Ascending aorta (tissue), 2 donors: Measurements from ENCODE around the gene MEGF8. TPM values are rescaled to one million over a fixed set of nuclear protein-coding genes. Genes with fewer than 3 reads are reported as not detected.

Experiments used
- DNase-seq, 2 donors: peaks; one replicate each; pipeline ENCODE4 v3.0.0-alpha.2; 2019; ENCODE audit warnings: low spot score in 2 of 2
- H3K27ac ChIP-seq, 2 donors: fragments of 200-600 bp; sonication (generic); one replicate each; pipeline ENCODE4 v1.5.1; 2016 to 2017; ENCODE audit warnings: mild to moderate bottlenecking in 1 of 2
- H3K27me3 ChIP-seq: fragments of 200-600 bp; sonication (generic); one replicate; pipeline ENCODE4 v1.5.1; 2017
- H3K36me3 ChIP-seq, 2 donors: fragments of 200-600 bp; sonication (generic); one replicate each; pipeline ENCODE4 v1.5.1; 2016
- H3K4me1 ChIP-seq, 2 donors: fragments of 200-600 bp; sonication (generic); one replicate each; pipeline ENCODE4 v1.5.1; 2016 to 2017; ENCODE audit warnings: mild to moderate bottlenecking in 1 of 2
- H3K4me3 ChIP-seq, 2 donors: fragments of 200-600 bp; sonication (generic); one replicate each; pipeline ENCODE4 v1.5.1; 2016 to 2017; ENCODE audit warnings: mild to moderate bottlenecking in 1 of 2
- H3K9me3 ChIP-seq, 2 donors: fragments of 200-600 bp; sonication (generic); one replicate each; pipeline ENCODE4 v1.5.1; 2016
- intact Hi-C: fragments of 100-400 bp; cut with DNase I; formaldehyde crosslinking; loops from one replicate; pipeline ENCODE4 v1.15.1; 2023
- total RNA-seq: library from RNA; depleted of rRNA; stranded (reverse); fragments of >200 nt; gene quantifications from one replicate; pipeline ENCODE4 v1.1.0, GENCODE V29; 2016
- TF ChIP-seq, protein P1 (sequence below), 3 experiments: fragments of 200-600 bp in 2 of 3; fragments of 450-650 bp in 1 of 3; sonication (generic) in 2 of 3; IDR thresholded peaks; one replicate each; pipeline ENCODE4 v1.5.1; 2016 to 2019; ENCODE audit warnings: antibody characterized with exemption in 3 of 3, mild to moderate bottlenecking in 1 of 3, moderate library complexity in 1 of 3

MEGF8 gene
- total RNA-seq, 1 donor from 2014 or later: 61.8 TPM

DNA sequence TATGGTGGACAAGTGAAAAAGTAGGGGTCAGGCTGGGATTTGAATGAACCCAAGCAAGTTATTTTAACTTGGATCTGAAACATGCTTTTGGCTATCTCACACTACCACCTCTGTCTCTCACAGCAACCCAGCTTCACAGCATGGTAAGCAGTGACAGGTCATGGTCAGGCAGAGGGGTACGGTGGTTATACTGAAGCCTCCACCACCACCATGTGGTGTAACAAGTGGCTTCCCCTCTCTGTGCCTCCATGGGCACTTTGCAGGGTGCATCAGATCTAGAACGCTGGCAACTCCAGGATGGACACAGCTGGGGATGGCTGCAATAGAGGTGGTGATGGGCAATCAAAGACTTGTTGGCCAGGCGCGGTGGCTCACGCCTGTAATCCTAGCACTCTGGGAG lies 13.1 kb upstream of the MEGF8 start:
- Histone ChIP-seq H3K4me1 (peaks cover 0 to 3% of the 10 kb centered on the region in 2 donors), H3K36me3 (no peaks in the 10 kb centered on the region), H3K27ac (no peak overlapping the region), H3K27me3 (no peaks in the 10 kb centered on the region), H3K9me3 (no peaks in the 10 kb centered on the region), H3K4me3 (no peak overlapping the region)
- DNase-seq: no peak
- TF ChIP-seq, protein P1, sequence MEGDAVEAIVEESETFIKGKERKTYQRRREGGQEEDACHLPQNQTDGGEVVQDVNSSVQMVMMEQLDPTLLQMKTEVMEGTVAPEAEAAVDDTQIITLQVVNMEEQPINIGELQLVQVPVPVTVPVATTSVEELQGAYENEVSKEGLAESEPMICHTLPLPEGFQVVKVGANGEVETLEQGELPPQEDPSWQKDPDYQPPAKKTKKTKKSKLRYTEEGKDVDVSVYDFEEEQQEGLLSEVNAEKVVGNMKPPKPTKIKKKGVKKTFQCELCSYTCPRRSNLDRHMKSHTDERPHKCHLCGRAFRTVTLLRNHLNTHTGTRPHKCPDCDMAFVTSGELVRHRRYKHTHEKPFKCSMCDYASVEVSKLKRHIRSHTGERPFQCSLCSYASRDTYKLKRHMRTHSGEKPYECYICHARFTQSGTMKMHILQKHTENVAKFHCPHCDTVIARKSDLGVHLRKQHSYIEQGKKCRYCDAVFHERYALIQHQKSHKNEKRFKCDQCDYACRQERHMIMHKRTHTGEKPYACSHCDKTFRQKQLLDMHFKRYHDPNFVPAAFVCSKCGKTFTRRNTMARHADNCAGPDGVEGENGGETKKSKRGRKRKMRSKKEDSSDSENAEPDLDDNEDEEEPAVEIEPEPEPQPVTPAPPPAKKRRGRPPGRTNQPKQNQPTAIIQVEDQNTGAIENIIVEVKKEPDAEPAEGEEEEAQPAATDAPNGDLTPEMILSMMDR (IDR thresholded peaks at IDR 0.05): no peak
- intact Hi-C loops: no loop called here

DNA sequence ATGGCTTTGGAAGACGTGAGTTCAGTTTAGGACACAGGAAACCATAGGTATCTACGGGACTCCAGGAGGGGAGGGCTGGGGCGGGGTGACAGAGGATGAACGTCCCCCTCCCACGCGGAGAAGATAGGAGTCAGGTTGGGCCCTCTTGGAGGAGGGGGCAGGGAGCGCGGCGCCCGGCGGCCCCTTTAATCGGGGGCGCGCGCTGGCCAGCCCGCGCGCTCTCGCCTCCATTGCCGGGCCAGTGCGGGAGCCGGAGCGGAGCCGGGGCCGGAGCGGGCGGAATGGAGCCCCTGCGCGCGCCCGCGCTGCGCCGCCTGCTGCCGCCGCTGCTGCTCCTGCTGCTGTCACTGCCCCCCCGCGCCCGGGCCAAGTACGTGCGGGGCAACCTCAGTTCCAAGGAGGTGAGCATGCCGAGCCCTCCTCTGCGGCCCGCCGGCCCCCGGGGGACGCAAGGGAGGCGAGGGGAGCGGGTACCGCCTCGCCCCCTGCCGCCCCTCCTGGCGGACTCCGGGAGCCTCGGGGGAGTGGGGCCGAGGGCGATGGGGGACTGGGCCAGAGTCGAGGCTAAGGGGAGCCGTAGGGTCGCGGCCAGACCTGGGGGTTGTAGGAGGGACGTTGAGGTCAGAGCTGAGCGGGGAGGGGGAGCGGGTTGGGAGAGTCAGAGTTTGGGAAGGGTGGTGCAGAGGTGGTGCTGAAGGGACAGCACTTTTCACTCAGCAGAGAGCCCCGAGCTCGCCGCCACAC lies 12.2 kb upstream of the MEGF8 start, which contains the start of gene TMEM145:
TMEM145 (plus strand) TSS at position 214 of the 744 bp plus-strand sequence; CDS start at position 282, 68 bp downstream.
- Histone ChIP-seq H3K36me3 (no peaks in the 10 kb centered on the region), H3K9me3 (no peaks in the 10 kb centered on the region), H3K27me3 (no peaks in the 10 kb centered on the region), H3K27ac (no peak within 1 kb of the TSS), H3K4me3 (peak within 1 kb of the TSS; percentile 27 to 54), H3K4me1 (peaks cover 0 to 3% of the 10 kb centered on the region in 2 donors)
- TF ChIP-seq, protein P1 (IDR thresholded peaks at IDR 0.05): peak in 1 of 3 experiments; percentile 12
- intact Hi-C loops: no loop called here
- DNase-seq: no peak

DNA sequence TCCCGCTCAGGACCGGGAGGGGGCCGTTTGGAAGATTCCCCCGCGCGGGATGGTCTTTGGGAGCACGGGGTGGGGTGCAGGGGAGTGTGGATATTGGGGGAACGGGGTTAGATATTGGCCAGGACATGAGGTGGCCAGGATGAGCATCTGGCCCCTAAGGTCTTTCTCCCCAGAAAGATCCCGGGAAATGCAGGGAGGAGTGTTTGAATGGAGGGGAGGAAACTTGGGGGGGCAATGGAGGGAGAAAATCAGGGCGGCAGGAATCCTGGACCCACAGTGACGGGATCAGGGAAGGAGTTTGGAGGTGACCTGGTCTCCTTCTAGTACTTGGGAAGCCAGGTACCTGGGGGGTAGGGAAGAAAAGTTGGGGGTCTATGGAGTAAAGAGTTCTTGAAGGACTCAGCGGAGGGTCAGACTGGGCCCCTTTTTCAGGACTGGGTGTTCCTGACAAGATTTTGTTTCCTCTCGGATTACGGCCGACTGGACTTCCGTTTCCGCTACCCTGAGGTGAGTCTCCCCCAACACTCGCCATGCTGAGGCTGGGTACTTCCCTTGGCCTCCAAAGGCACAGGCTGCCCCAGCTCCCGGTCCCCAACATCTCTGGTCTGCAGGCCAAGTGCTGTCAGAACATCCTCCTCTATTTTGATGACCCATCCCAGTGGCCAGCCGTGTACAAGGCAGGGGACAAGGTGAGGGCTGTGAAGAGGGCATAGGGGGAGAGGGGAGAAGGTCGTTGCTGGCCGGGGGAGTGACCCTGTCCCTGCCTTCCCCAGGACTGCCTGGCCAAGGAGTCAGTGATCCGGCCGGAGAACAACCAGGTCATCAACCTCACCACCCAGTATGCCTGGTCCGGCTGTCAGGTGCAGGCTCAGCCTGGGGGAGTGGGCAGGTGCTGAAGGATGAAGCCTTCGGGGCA lies 11.3 kb upstream of the MEGF8 start:
- intact Hi-C loops: no loop called here
- no peak overlapping the region for H3K4me3 ChIP-seq

DNA sequence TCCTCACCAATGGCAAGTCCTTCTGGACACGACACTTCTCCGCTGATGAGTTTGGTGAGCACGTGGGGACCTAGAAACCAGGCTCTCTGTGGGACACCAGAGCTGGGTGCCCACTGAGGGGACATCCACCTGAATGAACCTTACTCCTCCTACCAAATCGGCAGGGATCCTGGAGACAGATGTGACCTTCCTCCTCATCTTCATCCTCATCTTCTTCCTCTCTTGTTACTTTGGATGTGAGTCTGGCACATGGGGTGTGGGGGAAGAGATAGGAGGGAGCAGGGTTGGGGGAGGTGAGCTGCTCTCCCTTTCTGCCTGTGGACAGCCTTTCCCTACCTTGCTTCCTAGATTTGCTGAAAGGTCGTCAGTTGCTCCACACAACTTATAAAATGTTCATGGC lies 10.4 kb upstream of the MEGF8 start:
- H3K9me3 ChIP-seq: no peaks in the 10 kb centered on the region
- DNase-seq: no peak
- TF ChIP-seq, protein P1 (IDR thresholded peaks at IDR 0.05): no peak
- H3K27ac ChIP-seq: no peak overlapping the region
- no peaks in the 10 kb centered on the region for H3K36me3 ChIP-seq
- intact Hi-C loops: no loop called here
- no peak overlapping the region for H3K4me3 ChIP-seq
- H3K27me3 ChIP-seq: no peaks in the 10 kb centered on the region
- H3K4me1 ChIP-seq: peaks cover 0 to 3% of the 10 kb centered on the region in 2 donors

More for the DNA sequence above, 11.3 kb upstream of the MEGF8 start:
- no peaks in the 10 kb centered on the region for H3K9me3 ChIP-seq
- H3K4me1 ChIP-seq: peaks cover 0 to 3% of the 10 kb centered on the region in 2 donors
- H3K27me3 ChIP-seq: no peaks in the 10 kb centered on the region
- TF ChIP-seq, protein P1 (IDR thresholded peaks at IDR 0.05): peak in 1 of 3 experiments; percentile 3
- DNase-seq: no peak
- H3K36me3 ChIP-seq: no peaks in the 10 kb centered on the region
- H3K27ac ChIP-seq: no peak overlapping the region

DNA sequence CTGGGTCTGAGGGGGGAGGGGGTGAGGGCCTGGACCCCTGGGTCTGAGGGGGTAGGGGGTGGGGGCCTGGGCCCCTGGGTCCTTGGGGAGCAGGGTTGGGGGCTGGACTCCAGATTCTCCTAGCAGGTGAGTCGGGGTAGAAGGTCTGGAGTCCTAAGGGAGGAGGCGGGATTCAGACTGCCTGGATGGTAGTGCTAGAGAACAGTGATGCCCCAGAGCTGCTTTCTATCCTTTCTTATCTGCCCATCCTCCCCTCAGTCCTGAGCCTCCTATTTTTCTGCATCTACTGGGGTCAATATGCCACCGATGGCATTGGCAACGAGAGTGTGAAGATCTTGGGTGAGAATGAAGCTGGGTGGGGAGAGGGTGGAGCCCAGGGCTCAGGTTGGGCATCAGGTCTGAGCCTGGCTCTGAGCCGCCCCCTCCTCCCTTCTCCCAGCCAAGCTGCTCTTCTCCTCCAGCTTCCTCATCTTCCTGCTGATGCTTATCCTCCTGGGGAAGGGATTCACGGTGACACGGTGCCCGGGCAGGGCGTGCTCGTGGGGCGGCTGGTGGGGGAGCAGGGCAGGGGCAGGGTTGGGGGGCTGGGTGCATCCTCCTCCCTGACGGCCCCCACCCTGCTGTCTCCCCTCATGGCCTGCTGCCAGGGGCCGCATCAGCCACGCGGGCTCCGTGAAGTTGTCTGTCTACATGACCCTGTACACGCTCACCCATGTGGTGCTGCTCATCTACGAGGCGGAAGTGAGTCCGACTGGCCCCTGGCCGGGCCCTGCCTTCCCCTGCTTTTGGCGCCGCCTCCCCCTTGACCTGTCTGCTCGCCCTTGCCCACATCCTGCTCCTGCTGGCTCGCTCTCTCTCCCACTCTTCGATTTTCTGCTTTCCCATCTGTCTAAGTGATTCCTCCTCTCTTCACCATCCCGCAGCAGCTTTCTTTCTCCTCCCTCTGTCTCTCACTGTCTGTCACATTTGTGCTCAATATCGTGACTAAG lies 8.9 kb upstream of the MEGF8 start:
- TF ChIP-seq, protein P1 (IDR thresholded peaks at IDR 0.05): no peak
- Histone ChIP-seq H3K9me3 (no peaks in the 10 kb centered on the region), H3K36me3 (no peaks in the 10 kb centered on the region), H3K27ac (no peak overlapping the region), H3K27me3 (no peaks in the 10 kb centered on the region), H3K4me3 (no peak overlapping the region), H3K4me1 (peaks cover 0 to 3% of the 10 kb centered on the region in 2 donors)
- intact Hi-C loops: no loop called here
- DNase-seq: no peak
